Right renal pelvis (tissue), 4 donors: ENCODE data around the gene TPRG1L. TPM values are rescaled to one million over a fixed set of nuclear protein-coding genes. Genes with fewer than 3 reads are reported as not detected.

Experiments used
- DNase-seq, 4 donors: peaks; one replicate each; pipeline ENCODE4 v3.0.0-alpha.2; 2013; ENCODE audit warnings: low read depth in 4 of 4, low spot score in 3 of 4, missing footprints in 1 of 4
- polyA plus RNA-seq, 4 donors: library from polyadenylated mRNA; unstranded; fragments of 120-200 nt; gene quantifications; one replicate each; pipeline ENCODE4 v1.2.1, GENCODE V29; 2013; ENCODE audit not compliant: insufficient read length in 4 of 4

The TPRG1L gene
- polyA plus RNA-seq, 4 donors: 42.5 to 50.0 (median 46.1) TPM

DNA sequence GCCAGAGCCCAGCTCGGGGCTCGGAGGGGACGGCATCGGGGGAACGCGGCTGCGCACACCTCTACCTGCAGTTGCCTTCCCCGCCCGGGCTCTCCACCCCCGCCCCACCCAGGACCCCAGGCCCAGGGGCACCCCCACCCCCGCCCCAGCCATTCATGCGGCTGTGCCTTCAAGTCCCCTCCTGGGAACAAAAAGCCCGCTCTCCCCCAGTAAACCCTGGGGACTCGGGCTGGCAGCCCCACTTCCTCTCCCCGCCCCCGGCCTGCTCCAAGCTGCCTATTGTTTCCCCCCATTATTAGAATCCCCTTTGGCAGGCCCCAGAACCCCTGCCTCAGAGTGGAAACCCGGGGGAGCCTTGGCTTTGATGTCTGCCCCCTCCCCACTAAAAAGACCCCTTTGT is 31.5 kb upstream of the TPRG1L start:
- DNase-seq: no peak

DNA sequence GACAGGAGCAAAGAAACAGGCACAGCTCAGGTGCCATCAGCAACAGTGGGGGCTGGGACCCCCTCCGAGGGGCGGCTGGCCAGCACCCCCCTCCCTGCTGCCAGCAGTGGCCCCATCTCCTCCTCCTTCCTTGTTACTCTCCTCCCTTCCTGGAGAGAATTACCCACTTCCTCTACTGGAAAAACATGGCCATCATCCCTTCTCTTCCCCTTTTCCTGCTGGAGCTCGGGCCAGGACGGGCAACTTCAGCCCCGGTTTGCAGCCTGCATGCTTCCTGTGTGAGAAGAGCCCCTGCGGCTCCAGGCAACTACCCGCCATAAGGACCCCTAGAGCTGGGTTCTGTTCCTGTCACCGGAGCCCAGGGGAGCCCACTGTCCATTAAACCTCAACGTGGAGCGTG is 31.1 kb upstream of the TPRG1L start:
- DNase-seq: no peak

DNA sequence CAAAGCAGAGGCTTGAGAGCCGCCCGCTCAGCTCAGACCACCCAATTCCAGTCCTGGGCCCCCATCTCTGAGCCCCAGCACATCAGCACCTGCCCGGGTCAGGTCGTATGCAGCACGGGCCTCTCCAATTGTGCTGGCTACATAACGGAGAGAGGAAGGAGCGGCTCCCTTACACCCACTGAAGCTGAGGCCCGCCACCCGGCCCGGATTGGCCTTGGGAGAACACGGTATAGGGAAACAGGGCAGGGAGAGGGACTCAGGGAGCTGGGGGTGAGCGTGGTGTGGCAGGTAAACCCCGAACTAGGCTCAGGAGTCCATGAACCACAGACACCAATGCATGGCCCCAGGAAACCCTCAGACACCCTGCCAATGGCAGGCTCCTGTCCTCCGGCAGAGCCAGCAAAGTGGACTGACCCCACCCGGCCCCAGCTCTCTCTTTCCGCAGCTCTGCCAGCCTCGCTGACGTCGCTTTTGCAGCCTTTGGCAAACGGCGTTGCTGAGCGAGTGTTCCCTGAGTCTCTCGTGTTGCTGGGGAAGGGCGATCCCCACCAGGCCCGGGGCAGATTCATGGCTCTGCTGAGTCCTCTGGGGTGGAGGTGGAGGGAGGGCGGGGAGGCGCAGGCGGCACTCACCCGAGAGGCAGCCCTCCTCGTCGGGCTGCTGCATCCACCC is 30.0 kb upstream of the TPRG1L start:
- no peak for DNase-seq

DNA sequence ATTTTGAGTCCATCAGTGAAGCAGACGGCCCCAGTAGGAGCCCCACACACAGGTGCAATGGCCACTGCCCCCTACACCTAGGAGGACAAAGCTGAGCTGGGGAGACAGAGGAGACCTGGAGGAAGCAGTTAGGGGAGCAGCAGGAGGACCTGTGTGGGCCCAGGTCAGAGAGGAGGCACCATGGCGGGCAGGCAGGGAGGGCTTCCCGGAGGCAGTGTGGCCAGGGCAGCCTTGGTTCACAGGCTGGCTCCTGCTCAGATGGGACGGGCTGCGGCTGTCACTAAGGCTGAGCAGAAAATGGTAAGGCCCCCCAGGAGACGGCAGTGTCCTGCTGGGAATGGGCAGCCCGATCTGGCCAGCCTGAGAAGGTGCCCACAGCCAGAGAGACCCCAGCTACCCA is 28.9 kb upstream of the TPRG1L start:
- no peak for DNase-seq

DNA sequence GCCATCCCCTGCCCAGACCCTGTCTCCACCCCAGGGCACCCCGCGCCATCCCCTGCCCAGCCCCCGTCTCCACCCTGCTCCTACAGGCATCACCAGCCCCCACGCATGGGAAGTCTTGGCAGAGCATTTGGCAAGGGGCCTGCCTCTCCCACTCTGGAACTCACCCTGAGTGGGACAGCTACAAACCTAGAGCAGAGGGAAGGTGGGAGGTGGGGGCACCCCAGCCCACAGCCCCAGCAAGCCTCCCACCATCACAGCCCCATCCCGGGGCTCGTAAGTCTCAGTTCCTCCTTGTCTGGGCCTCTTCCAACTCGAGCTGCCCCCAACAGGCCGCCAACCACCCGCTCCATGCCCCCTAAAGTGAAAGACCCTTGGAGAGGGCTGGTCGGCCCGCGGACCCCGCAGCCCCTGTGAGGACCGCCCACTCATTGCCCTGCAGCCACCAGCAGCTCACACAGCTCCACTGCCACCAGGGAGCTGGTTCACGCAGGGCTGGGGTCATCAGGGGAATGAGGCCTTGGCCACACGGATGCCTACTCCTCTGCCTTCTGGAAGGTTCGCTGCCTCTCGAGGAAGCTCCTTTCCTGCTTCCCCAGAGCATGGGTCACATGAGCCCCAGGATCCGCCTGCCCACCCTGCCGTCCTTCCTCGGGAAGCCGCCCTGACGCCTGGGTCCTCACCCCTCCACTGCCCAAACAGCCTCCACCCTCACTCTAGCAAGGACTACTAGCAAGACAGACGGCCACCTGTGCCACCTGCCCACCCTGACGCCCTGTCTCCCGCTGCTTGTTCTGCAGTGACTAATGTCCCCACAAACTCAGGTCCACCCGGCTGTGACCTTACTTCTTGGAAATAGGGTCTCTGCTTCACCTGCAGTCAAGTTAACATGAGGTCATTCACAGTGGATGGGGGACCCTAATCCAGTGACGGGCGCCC is 27.9 kb upstream of the TPRG1L start:
- DNase-seq: no peak

DNA sequence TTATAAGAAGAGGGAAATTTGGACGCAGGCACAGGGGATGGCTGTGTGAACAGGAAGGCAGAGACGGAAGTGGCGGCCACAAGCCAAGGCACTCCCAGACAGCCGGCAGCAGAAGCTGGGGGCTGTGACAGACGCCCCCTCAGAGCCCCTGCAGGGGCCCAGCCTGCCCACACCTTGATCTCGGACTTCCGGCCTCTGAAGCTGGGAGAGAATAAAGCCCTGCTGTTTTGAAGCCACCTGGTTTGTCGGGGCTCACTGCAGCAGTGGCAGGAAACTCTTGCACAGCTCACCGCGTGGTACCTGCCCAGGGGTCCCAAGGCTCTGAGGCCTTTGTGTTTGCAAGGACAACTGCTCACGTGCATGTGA is 27.2 kb upstream of the TPRG1L start:
- no peak for DNase-seq

DNA sequence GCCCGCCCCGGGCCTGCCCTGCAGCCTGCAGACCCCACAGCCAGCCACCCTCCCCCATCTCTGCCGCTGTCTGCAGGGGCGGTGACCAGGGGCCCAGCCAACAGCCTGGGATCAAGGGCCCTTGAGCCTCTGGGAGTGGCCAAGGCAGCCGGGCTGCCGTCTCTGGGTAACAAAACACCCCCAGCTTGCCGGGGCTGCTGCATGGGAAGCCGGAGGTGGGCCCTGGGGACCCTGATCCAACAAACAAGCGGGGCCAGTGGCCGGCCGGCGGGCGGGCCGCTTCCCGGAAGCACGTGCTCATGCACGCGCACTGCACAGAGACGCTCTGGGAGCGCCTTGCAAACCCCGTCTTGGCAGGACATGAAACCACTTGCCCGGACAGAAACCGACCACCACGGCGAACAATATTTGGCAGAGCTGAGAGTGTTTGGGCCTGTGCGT is 26.7 kb upstream of the TPRG1L start:
- no peak for DNase-seq

DNA sequence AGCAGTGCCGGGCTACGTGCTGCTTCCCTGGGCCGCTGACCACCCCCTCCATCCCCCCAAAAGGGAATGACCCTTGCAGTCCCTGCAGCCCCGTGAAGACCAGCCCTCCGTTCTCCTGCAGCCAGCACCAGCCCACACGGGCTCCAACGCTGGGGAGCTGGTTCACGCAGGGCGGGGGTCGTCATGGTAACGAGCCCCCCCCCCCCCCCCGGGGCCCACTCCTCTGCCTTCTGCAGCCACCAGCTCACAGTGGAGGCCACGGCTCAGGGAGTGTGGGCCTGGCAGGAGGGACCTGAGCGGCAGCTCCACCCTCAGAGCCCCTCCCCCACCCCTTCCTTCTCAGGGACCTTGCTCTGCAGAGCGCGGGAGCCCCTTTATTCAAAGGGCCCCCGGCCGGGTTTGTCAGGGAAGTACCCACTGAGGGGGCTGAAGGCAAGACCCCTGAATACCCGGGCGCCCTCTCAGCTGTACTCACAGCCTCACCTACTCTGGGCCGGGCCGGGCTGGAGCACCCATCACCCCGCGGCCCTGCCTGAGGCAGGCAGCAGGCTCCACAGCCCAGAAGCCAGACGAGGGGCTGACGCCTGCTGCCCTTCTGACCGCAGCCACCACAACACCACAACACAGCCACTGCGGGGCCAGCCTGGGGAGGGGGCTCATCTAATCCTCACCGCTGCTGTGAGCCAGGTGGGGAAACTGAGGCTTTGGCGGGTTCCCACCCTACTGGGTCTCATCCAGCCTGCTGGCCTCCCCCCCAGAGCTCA is 26.1 kb upstream of the TPRG1L start:
- no peak for DNase-seq

DNA sequence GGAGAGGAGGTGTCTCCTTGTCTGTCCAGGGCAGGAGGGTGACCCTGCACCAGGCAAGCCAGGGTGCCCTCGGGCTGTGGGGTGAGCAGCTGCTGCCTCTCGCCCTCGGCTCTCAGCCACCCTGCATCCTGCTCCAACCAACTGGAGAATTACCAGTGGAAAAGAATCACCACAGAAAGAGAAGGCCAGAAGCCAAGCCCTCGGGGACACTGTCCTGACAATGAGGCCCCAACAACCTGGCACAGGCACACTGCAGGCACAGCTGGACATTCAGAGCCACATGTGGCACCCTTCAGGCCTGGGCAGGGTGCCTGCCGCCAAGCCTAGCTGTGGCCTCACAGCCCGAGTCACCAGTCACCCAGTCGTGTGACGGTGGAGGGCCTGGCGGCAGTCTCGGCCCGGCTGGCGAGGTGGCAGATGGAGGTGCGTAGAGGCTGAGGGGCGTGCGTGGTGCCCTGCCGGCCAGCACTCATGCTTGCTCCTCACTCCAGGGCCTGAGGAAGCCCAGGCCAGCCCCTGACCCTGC is 25.5 kb upstream of the TPRG1L start:
- no peak for DNase-seq

DNA sequence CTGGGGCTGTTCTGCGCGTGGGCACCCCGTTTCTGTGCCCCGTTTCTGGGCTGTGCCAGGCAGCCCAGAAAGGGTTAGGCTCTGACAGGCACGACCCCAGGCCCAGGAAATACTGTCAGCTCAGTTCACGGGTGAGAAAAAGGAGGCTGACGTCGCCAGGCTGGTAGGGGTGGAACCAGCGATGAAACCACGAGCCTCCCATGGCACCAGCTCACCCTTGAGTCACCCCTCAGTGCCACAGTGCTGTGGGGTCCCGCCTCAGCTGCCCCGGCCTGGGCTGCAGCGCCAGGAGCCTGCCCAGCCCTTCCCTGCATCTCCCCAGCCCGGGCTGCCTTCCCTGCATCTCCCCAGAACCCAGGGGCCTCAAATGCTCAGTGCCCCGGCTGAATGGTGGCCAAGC is 25.0 kb upstream of the TPRG1L start:
- DNase-seq: no peak

DNA sequence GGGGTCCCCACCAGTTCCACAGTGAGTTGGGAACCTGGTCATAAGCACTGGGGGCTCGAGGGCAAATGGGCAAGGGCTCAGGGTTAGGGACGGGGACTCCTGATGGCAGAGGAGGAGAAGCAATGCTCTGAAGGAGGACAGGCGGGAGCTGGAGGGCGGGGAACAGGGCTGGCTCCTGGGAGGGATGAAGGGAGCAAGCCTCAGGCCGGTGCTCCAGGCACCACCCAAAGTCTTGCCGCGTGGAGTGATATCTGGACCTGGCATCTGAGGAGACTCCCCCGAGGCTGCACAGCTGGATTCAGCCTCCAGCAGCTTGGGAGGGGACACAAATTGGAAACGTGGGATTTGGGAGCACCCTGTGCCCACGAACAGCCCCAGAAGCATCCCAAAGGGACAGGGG is 24.5 kb upstream of the TPRG1L start:
- no peak for DNase-seq

DNA sequence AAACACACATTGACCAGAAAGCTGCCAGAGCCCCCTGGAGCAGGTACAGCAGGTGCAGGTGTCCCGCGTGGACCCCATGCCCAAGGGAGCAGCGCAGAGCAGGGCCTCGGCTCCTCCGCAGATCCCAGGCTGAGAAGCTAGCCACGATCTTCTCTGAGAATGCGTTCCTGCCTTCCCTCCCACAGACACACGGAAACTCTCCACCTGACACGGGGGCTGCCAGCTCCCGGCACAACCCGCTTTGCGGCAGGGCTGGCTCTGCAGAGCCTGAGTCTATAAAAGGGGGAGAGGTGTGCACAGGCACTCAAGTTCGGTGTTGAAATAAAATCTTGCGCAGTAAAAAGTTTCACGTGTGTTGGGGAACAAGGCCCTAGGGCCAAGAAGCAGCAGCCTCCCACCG is 23.1 kb upstream of the TPRG1L start:
- DNase-seq: no peak

DNA sequence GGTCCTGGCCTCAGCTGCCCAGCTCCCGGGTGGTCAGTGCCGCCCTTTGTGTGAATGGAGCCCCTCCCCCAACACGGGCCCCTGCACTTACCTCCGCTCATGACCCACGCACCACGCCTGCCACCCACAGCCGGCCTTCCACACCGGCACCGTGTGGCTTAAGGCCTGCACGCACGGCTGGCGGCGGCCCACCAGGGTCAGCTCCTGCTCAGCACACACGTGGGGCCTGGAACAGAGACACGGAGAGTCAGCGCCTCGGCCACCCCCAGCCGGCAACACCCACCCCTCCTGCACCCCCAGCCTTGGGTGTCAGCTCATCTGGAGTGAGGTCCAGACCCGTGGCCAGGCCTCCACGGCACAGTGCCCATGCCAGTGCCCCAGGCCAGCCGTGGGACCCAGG is 22.4 kb upstream of the TPRG1L start:
- DNase-seq: no peak

DNA sequence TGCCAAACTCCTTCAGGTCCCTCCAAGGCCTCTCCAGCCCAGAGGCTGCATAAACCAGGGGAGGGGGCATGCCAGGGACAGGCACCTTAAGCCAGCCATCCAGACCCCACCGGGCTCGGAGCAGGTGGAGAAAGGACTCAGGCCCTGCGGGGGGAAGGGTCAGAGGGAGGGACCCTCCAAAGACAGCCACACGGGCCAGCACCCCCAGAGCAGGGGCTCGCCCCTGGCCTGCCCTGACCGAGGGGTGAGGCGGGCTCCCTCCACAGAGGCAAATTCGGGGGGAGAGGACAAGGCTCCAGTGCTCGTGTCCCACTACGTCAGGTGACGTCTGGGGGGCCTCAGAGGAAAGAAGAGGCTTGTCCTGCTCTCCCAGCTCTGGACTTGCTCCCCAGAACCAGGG is 21.7 kb upstream of the TPRG1L start:
- no peak for DNase-seq

DNA sequence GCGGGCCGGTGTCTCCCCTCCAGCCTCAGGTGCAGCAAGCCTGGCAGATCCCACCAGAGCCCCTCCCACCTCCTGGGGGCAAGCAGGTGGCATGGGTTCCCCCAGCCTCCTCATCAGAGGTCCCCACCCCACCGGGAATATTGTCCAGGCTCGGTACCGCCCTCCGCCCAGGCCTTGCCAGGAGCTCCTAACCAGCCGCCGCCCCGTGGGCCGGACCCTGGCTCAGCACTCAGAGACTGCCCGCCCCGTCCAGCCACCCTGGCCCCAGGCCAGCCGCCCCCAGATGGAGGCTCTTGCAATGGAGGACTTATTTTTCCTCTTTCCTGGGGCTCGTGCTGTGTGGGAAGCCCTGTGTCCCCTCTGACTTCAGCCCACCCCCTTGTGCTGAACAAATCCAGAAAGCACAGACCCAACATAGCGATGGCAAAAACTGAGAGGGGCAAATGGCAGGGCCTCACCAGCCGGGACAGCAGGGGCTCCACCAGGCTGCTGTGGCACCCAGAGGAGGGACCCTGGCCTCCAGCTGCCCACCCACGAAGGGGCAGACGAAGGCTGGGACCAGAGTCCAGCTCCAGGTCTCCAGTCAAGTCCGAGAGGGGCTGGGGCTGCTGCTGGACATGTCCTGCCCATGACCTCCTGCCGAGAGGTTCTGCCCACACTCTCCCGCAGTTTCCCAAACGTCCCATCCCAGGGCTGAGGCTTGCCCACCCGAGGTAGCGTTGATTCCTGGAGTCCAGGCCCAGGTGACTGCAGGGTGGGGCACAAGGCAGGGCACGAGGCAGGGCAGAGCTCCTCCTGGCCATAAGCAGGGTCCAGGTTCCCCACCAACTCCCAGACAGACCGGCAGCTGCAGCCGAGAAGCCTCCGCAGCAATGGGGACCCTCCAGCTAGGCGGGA is 21.0 kb upstream of the TPRG1L start:
- DNase-seq: no peak

DNA sequence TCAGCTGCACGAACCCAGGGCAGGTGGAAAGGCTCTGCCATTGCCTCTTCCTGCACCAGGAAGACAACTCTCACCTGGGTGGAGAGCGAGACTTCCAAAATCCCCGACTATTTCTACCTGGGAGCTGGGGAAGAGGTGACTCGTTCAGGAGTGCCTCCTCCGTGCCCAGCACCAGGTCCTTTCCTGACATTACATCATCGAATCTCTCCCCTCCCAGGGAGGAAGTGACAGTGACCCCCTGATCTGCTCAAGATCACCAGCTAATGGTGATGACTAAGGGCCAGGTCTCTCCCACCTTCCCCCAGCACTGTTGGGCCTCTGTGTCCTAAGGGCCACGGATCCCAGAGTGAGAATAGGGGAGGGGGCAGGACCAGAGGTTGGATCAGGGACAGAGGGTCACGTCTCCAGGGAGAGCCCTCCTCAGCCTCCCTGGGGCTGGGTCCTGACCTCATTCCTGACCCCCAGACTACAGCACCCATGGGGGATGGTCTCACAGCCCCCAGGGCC is 20.3 kb upstream of the TPRG1L start:
- DNase-seq: no peak

DNA sequence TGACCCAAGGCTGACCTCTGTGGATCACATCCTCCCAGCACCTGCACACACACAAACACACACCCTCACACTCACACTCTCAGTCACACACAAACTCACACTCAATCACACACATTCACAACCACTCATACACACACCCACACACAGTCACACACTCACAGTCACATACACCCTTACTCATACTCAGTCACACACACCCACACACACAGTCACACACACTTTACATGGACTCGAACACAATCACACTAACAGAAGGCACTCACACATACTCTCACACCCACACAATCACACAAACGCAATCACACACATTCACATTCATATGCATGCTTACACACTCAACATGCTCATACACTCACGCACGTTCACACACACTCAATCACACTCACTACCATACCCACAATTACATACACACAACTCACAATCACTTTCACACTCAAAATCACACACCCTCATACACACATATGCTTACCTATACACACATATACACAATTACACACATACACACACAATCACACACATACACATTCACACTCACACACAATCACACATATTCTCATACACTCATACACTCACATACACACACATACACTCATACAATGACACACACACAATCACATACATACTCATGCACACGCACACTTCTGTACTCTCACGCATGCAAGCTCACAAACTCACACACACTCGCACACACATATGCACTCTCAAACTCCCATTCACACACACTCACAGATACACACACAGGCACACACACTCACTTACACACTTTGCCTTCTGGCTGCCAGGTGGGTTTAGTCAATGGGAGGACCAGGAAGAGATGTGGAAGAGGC is 19.6 kb upstream of the TPRG1L start:
- DNase-seq: no peak

DNA sequence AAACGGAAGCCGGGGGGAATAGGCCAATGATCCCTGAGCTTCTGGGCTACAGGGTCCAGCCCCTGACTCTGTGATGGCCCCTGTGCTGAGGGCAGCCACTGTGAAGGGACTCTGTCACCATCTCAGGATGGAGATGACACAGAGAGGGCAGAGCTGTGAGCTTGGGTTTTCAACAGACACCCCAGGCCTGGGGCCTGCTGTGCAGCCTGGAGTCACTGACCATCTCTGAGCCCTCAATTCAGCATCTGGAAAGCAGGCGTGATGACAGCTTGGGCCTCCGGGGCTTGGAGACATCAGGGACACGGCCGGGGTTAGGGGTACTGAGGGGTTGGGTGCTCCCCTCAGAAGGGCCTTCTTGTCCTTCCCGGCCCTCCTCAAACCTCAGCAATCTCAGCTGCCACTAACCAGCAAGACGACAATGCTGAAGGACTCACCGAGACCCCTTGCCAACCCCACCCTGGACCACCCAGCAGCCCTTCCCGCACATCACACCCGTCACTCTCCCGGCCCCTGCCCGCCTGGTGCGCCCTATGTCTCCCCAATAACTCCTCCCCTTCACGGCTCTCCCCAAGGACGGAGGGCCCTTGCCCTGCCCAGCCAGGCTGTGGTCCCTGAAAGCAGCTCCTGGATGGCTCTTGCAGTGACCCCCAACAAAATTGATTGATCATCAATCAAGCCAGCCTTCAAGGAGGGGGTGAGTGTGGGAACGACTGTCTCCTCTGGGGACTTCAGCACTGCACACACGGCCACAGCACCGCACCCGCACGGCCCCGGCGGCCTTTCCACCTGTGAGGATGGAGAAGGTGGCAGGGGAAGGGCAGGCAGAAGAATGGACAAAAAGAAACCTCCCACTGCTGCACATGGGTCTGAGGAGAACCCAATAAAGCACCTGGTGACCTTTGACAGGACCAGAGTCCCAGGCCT is 17.8 kb upstream of the TPRG1L start:
- DNase-seq: no peak
